ENCODE results near the gene F2RL2.

F2RL2 gene

GRCh38 chr5:76617229-76617628 lies 6.0 kb downstream of the F2RL2 start:
- TF ChIP-seq FOXP2 (optimal IDR thresholded peaks at IDR 0.05; ENCODE audit: borderline replicate concordance, extremely low read depth, extremely low read length, insufficient read depth) (no peak), TAF1 (IDR thresholded peaks at IDR 0.05; ENCODE audit: borderline replicate concordance, insufficient read depth, low read length) (no peak), SIN3A (IDR thresholded peaks at IDR 0.05; ENCODE audit: borderline replicate concordance, insufficient read depth, low read length) (no peak)

- TF ChIP-seq FOXP2 (optimal IDR thresholded peaks at IDR 0.05; ENCODE audit: borderline replicate concordance, extremely low read depth, extremely low read length, insufficient read depth) (no peak), REST (IDR thresholded peaks at IDR 0.05; ENCODE audit: insufficient read depth in 1 of 2, low read depth in 2 of 2, low read length in 2 of 2) (no peak), SIN3A (IDR thresholded peaks at IDR 0.05; ENCODE audit: borderline replicate concordance, insufficient read depth, low read length) (no peak), POLR2AphosphoS5 (IDR thresholded peaks at IDR 0.05; ENCODE audit: low read depth, low read length) (no peak), TAF1 (IDR thresholded peaks at IDR 0.05; ENCODE audit: borderline replicate concordance, insufficient read depth, low read length) (no peak)
Measured at GRCh38 chr5:76616206-76616605, 7.0 kb downstream of the F2RL2 start.

GRCh38 chr5:76615759-76616158 lies 7.4 kb downstream of the F2RL2 start:
- TF ChIP-seq FOXP2 (optimal IDR thresholded peaks at IDR 0.05; ENCODE audit: borderline replicate concordance, extremely low read depth, extremely low read length, insufficient read depth) (no peak), REST (IDR thresholded peaks at IDR 0.05; ENCODE audit: insufficient read depth in 1 of 2, low read depth in 2 of 2, low read length in 2 of 2) (no peak), SIN3A (IDR thresholded peaks at IDR 0.05; ENCODE audit: borderline replicate concordance, insufficient read depth, low read length) (no peak), POLR2AphosphoS5 (IDR thresholded peaks at IDR 0.05; ENCODE audit: low read depth, low read length) (no peak), TAF1 (IDR thresholded peaks at IDR 0.05; ENCODE audit: borderline replicate concordance, insufficient read depth, low read length) (no peak)

- TF ChIP-seq POLR2AphosphoS5 (IDR thresholded peaks at IDR 0.05; ENCODE audit: low read depth, low read length) (no peak), SIN3A (IDR thresholded peaks at IDR 0.05; ENCODE audit: borderline replicate concordance, insufficient read depth, low read length) (no peak), FOXP2 (optimal IDR thresholded peaks at IDR 0.05; ENCODE audit: borderline replicate concordance, extremely low read depth, extremely low read length, insufficient read depth) (no peak), REST (IDR thresholded peaks at IDR 0.05; ENCODE audit: insufficient read depth in 1 of 2, low read depth in 2 of 2, low read length in 2 of 2) (no peak), TAF1 (IDR thresholded peaks at IDR 0.05; ENCODE audit: borderline replicate concordance, insufficient read depth, low read length) (no peak)
Measured at GRCh38 chr5:76612942-76613341, 10.3 kb downstream of the F2RL2 start.

GRCh38 chr5:76610196-76610595 lies 13.0 kb downstream of the F2RL2 start:
- TF ChIP-seq FOXP2 (optimal IDR thresholded peaks at IDR 0.05; ENCODE audit: borderline replicate concordance, extremely low read depth, extremely low read length, insufficient read depth), result no peak
- no peak for TF ChIP-seq SIN3A (IDR thresholded peaks at IDR 0.05; ENCODE audit: borderline replicate concordance, insufficient read depth, low read length)

- TF ChIP-seq TAF1 (IDR thresholded peaks at IDR 0.05; ENCODE audit: borderline replicate concordance, insufficient read depth, low read length) (no peak), SIN3A (IDR thresholded peaks at IDR 0.05; ENCODE audit: borderline replicate concordance, insufficient read depth, low read length) (peak; percentile 72; the same call in 1 of the 2 replicates)
Measured at GRCh38 chr5:76608833-76609232, 14.4 kb downstream of the F2RL2 start.

- TF ChIP-seq REST (IDR thresholded peaks at IDR 0.05; ENCODE audit: insufficient read depth in 1 of 2, low read depth in 2 of 2, low read length in 2 of 2), result no peak
- no peak for TF ChIP-seq FOXP2 (optimal IDR thresholded peaks at IDR 0.05; ENCODE audit: borderline replicate concordance, extremely low read depth, extremely low read length, insufficient read depth)
- TF ChIP-seq SIN3A (IDR thresholded peaks at IDR 0.05; ENCODE audit: borderline replicate concordance, insufficient read depth, low read length), result no peak
- TF ChIP-seq POLR2AphosphoS5 (IDR thresholded peaks at IDR 0.05; ENCODE audit: low read depth, low read length), result no peak
- no peak for TF ChIP-seq TAF1 (IDR thresholded peaks at IDR 0.05; ENCODE audit: borderline replicate concordance, insufficient read depth, low read length)
Measured at GRCh38 chr5:76607353-76607871, 15.8 kb downstream of the F2RL2 start.

All from PFSK-1 (cell line).